Testis (tissue), 3 donors: ENCODE data around the gene TBC1D26. TPM values are rescaled to one million over a fixed set of nuclear protein-coding genes. Genes with fewer than 3 reads are reported as not detected.
"Not testable (repeated sequence)": the region's sequence is repeated elsewhere in the genome, so short reads cannot be mapped to it uniquely, and the experiment has no call there.

Experiments
- DNase-seq: peaks from one replicate; pipeline ENCODE4 v3.0.0-alpha.2; 2019
- H3K27ac ChIP-seq, 2 donors: fragments of 200-600 bp; sonication (generic); one replicate each; pipeline ENCODE4 v1.5.1; 2019
- H3K27me3 ChIP-seq: fragments of 200-600 bp; sonication (generic); one replicate; pipeline ENCODE4 v1.5.1; 2019
- H3K36me3 ChIP-seq: fragments of 200-600 bp; sonication (generic); one replicate; pipeline ENCODE4 v1.5.1; 2017; ENCODE audit warnings: low read depth; ENCODE audit errors: missing control alignments
- H3K4me1 ChIP-seq: fragments of 200-600 bp; sonication (generic); one replicate; pipeline ENCODE4 v1.5.1; 2019
- H3K4me3 ChIP-seq, 2 donors: fragments of 200-600 bp; sonication (generic); one replicate each; pipeline ENCODE4 v1.5.1; 2017 to 2019
- H3K9me3 ChIP-seq: fragments of 200-600 bp; sonication (generic); one replicate; pipeline ENCODE4 v1.5.1; 2017
- POLR2A ChIP-seq: fragments of 450-650 bp; IDR thresholded peaks from one replicate; pipeline ENCODE4 v1.6.1; 2017; ENCODE audit warnings: antibody characterized with exemption, mild to moderate bottlenecking, moderate library complexity
- WGBS, 2 donors: methylation state at CpG; one replicate each; pipeline ENCODE4 v1.1.5; 2018; 5-methylcytosine and 5-hydroxymethylcytosine counted together
- intact Hi-C: fragments of 100-400 bp; cut with DNase I; formaldehyde crosslinking; loops from one replicate; pipeline ENCODE4 v1.15.1; 2023; ENCODE audit warnings: low total_unique reads
- polyA plus RNA-seq: library from polyadenylated mRNA; stranded (reverse); fragments of 350-450 nt; fragmentation: Illumina TruSeq; extraction: RNeasy Lipid Tissue Mini Kit (QIAGEN cat#74804); gene quantifications from one replicate; pipeline ENCODE4 v1.2.3, GENCODE V29; 2014; ENCODE audit warnings: low read depth, low replicate concordance; ENCODE audit not compliant: insufficient read depth
- total RNA-seq, 2 donors: library from RNA; depleted of rRNA; stranded (reverse); fragments of >200 nt; gene quantifications; one replicate each; pipeline ENCODE4 v1.2.3, GENCODE V29; 2016
- TF ChIP-seq, protein P1 (sequence below), 3 experiments: fragments of 450-650 bp in 2 of 3; fragments of 200-600 bp in 1 of 3; sonication (generic) in 1 of 3; IDR thresholded peaks; one replicate each; pipeline ENCODE4 v1.5.1; 2016 to 2019; ENCODE audit warnings: antibody characterized with exemption in 3 of 3, mild to moderate bottlenecking in 2 of 3, moderate library complexity in 1 of 3

The TBC1D26 gene
- total and polyA plus RNA-seq, 3 donors from 2014 or later, result 9.8 to 23.7 (median 18.7) TPM

DNA sequence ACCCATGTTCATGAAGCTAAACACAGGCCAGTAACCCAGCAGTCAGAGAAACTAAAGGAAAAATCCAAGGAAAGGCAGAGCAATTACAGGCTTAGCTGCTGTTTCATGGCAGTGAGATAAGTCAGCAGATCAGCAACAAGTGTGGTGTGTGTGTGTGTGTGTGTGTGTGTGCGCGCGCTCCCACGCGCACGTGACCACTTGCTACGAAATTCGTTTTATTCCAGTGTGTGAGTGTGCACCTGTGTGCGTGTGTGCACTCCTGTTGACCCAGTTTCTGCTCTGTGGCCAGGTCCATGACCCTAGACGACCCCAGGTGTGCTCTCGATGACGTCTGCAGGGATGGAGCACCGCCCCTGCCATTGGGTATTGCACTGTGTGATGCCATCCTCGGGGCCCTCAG lies 1.5 kb upstream of the TBC1D26 start:
- 96% methylated on average over 14 of the region's 14 CpGs; no CpG with 5 or more reads in 1 of the 2 donors for WGBS, 2 donors
- H3K9me3 ChIP-seq, H3K4me3 ChIP-seq, DNase-seq, H3K27ac ChIP-seq, H3K36me3 ChIP-seq, H3K4me1 ChIP-seq, H3K27me3 ChIP-seq, intact Hi-C loops: not testable (repeated sequence)

DNA sequence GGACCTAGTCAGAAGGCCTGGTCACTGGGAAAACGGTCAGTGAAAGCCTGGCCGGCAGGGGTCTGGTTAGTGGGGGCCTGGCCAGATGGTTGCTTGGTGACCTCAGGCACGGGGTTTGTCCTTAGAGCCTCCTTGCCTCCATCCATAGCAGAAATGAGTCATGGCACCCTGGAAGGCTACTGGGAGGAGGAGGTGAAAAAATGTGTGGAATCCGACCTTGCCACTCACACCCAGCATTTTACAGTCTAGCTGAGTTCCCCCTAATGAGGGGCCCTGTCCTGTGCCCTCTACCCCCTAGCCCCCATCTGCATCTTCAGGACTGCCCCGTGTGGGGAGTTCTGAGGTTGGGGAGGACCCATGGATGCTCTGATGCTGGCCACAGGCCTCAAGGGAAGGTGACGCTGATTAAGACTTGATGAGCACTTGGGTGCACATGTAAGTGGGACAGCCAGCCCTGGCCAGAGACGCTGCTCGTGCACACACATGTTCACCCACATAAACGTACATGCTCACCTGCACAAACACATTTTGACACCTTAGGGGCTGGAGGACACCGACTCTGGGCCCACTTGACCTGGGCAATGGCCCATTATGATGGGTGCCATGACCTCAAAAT lies 1.2 kb downstream of the TBC1D26 start:
- H3K9me3 ChIP-seq, H3K27me3 ChIP-seq, intact Hi-C loops, H3K36me3 ChIP-seq, H3K27ac ChIP-seq, H3K4me3 ChIP-seq, DNase-seq, H3K4me1 ChIP-seq: not testable (repeated sequence)
- 86 to 92% methylated on average over 7 to 8 of the region's 10 CpGs for WGBS, 2 donors

DNA sequence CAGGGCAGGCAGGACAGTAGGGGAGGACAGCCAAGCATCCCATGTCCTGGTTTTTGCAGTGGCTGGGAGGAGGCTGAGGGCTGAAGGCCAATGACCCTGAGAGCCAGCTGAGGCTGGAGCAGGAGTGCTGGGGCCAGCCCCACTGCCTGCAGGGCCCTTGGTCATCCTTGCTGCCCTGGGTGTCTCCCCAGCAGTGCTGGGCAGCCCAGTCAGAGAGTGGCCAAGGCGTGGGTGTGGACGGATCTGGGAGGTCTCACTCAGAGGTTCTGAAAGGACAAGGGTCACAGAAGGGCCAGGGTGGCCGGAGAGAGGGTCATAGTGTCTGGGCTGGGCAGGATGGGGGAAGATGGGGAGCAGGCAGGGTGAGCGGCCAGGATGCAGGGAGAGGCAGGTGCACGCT lies 4.5 kb downstream of the TBC1D26 start:
- DNase-seq, H3K27me3 ChIP-seq, H3K4me1 ChIP-seq, H3K4me3 ChIP-seq, intact Hi-C loops, H3K36me3 ChIP-seq, H3K9me3 ChIP-seq, H3K27ac ChIP-seq: not testable (repeated sequence)
- 71 to 87% methylated on average over 3 to 5 of the region's 5 CpGs for WGBS, 2 donors

DNA sequence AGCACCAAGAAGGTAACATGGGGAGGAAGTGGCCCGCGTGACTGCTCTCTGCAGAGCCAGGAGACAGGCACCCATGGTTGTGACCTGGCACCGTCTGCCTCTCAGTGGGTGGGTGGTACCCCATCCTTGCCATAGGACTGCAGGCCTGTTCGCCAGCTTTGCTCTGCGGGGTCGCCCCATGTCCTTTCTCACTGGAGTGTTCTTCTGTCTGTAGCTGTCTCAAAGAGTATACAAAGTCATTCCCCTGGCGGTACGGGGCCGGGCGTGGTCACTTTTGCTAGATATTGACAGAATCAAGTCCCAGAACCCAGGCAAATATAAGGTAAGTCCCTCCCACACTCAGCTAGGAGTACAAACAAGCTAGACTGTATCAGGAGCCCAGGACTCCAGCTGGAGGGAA lies 6.0 kb downstream of the TBC1D26 start:
- intact Hi-C loops, result no loop called here
- no peaks in the 10 kb centered on the region for H3K4me1 ChIP-seq
- TF ChIP-seq POLR2A, result no peak
- TF ChIP-seq, protein P1, sequence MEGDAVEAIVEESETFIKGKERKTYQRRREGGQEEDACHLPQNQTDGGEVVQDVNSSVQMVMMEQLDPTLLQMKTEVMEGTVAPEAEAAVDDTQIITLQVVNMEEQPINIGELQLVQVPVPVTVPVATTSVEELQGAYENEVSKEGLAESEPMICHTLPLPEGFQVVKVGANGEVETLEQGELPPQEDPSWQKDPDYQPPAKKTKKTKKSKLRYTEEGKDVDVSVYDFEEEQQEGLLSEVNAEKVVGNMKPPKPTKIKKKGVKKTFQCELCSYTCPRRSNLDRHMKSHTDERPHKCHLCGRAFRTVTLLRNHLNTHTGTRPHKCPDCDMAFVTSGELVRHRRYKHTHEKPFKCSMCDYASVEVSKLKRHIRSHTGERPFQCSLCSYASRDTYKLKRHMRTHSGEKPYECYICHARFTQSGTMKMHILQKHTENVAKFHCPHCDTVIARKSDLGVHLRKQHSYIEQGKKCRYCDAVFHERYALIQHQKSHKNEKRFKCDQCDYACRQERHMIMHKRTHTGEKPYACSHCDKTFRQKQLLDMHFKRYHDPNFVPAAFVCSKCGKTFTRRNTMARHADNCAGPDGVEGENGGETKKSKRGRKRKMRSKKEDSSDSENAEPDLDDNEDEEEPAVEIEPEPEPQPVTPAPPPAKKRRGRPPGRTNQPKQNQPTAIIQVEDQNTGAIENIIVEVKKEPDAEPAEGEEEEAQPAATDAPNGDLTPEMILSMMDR (IDR thresholded peaks at IDR 0.05), result no peak
- 94 to 100% methylated on average over 3 to 10 of the region's 10 CpGs for WGBS, 2 donors
- H3K27me3 ChIP-seq, result no peaks in the 10 kb centered on the region
- no peaks in the 10 kb centered on the region for H3K36me3 ChIP-seq
- no peaks in the 10 kb centered on the region for H3K9me3 ChIP-seq
- no peak overlapping the region for H3K4me3 ChIP-seq
- DNase-seq, result no peak
- H3K27ac ChIP-seq, result no peak overlapping the region

DNA sequence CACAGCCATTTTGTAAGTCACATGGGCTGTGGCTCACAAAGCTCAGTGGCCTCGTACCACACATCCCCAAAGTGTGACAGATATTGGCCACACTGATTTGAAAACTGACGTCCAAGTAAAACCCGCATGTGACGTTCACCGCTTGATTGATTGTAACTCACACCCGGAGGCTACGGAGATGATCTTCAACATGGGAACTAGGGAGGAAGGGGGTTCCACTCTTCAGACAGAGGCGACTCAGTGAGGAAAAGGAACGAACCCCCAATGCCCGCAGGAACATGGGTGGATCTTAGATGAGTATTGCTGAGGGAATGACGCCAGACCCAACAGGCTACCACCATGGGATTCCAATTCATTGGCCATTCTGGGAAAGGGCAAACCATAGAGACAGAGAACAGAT lies 7.2 kb downstream of the TBC1D26 start:
- DNase-seq, H3K4me3 ChIP-seq, H3K27me3 ChIP-seq, H3K9me3 ChIP-seq, H3K36me3 ChIP-seq, H3K27ac ChIP-seq, intact Hi-C loops, H3K4me1 ChIP-seq: not testable (repeated sequence)
- 85 to 91% methylated on average over 10 of the region's 11 CpGs for WGBS, 2 donors

DNA sequence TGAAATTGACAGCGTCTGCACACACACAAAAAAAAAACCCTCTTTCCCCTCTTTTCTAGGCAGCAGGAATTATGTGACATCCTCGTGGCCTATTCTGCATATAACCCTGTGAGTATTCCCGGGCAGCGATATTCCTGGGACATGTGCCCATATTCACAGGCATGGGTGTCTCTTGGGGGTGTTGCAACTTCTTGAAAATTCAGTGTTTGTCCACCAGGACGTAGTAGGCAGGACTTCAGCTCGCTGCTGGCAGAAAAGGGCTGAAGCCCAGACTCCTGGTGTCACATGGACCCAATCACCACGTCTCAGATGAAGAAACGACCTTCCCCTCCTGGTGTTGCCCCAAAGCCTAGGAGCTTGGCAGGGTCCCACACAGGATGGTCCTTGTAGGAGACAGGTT lies 8.0 kb downstream of the TBC1D26 start:
- H3K4me3 ChIP-seq, intact Hi-C loops, DNase-seq, H3K9me3 ChIP-seq, H3K36me3 ChIP-seq, H3K27me3 ChIP-seq, H3K4me1 ChIP-seq, H3K27ac ChIP-seq: not testable (repeated sequence)
- WGBS, 2 donors, result 79 to 83% methylated on average over 6 to 8 of the region's 8 CpGs

DNA sequence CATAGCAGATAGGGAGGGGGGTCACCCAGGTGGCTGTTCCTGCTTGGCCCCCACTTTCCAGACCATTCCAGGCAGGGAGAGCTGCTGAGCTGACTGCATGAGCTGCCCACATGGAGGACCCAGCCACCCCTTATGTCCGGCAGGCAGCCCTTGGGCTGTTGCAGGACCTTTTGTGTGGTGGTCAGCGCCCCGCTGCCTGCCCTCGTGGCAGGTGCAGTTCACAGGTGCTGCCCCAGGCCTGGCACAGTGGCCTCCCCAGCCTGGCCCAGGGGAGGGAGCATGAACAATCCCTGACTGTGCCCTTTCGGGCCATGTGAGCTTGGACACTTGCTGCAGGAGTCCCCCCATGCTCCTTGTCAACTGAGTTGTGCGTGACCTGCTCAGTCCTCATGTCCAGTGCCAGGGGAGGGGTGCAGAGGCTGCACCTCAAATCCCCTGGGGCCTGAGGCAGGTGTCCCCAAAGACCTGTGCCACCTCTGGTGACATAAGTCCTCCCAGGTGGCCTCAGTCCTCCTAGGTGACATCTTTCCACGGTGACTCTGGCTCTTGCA lies 8.6 kb downstream of the TBC1D26 start:
- Histone ChIP-seq H3K9me3 (no peaks in the 10 kb centered on the region), H3K4me3 (no peak overlapping the region), H3K27ac (no peak overlapping the region), H3K27me3 (no peaks in the 10 kb centered on the region), H3K4me1 (no peaks in the 10 kb centered on the region), H3K36me3 (no peaks in the 10 kb centered on the region)
- 92 to 100% methylated on average over 4 to 5 of the region's 7 CpGs for WGBS, 2 donors
- intact Hi-C loops, result no loop called here
- TF ChIP-seq POLR2A, result no peak
- TF ChIP-seq, protein P1 (IDR thresholded peaks at IDR 0.05), result no peak
- DNase-seq, result no peak
